Trophoblast cell (in vitro differentiated cells and primary cell): ENCODE measurements around the gene WAPL.
A peak's percentile ranks its signal among the peaks of the same experiment; 100 is the strongest.
"Not testable (repeated sequence)": the region's sequence is repeated elsewhere in the genome, so short reads cannot be mapped to it uniquely, and the experiment has no call there.

Source experiments
- DNase-seq, 2 donors: peaks; one replicate each; pipeline ENCODE4 v3.0.0-alpha.2; 2016
- H2AFZ ChIP-seq: 2 replicates; pipeline ENCODE4 v1.6.1; 2013; ENCODE audit warnings: low read length, moderate library complexity, mild to moderate bottlenecking; ENCODE audit not compliant: insufficient read depth, poor library complexity
- H2AK5ac ChIP-seq: 2 replicates; pipeline ENCODE4 v1.6.1; 2013; ENCODE audit warnings: mild to moderate bottlenecking, low read length
- H2BK120ac ChIP-seq: 2 replicates; pipeline ENCODE4 v1.6.1; 2013; ENCODE audit warnings: low read length, mild to moderate bottlenecking, moderate library complexity; ENCODE audit not compliant: insufficient read depth, poor library complexity
- H2BK12ac ChIP-seq: 2 replicates; pipeline ENCODE4 v1.6.1; 2013; ENCODE audit warnings: mild to moderate bottlenecking, low read length, moderate library complexity
- H2BK5ac ChIP-seq: 2 replicates; pipeline ENCODE4 v1.6.1; 2013; ENCODE audit warnings: low read length, low read depth, moderate library complexity, mild to moderate bottlenecking; ENCODE audit not compliant: poor library complexity
- H3K14ac ChIP-seq: 2 replicates; pipeline ENCODE4 v1.6.1; 2013; ENCODE audit warnings: mild to moderate bottlenecking, low read length
- H3K18ac ChIP-seq: 2 replicates; pipeline ENCODE4 v1.6.1; 2013; ENCODE audit warnings: mild to moderate bottlenecking, low read length
- H3K23ac ChIP-seq: 2 replicates; pipeline ENCODE4 v1.6.1; 2013; ENCODE audit warnings: low read length
- H3K27ac ChIP-seq: 2 replicates; pipeline ENCODE4 v1.5.1; 2013; ENCODE audit warnings: low read depth, mild to moderate bottlenecking, inconsistent platforms, low read length, moderate library complexity
- H3K27me3 ChIP-seq: 2 replicates; pipeline ENCODE4 v1.6.1; 2013; ENCODE audit warnings: inconsistent platforms, mild to moderate bottlenecking, low read length, moderate library complexity; ENCODE audit not compliant: insufficient read depth
- H3K36me3 ChIP-seq, 2 experiments: 1 replicate in 1 of 2; 2 replicates in 1 of 2; pipeline ENCODE4 v1.6.1; 2013; ENCODE audit warnings: low read length in 2 of 2, mild to moderate bottlenecking in 2 of 2, moderate library complexity in 1 of 2; ENCODE audit not compliant: insufficient read depth in 2 of 2, control insufficient read depth in 1 of 2
- H3K4ac ChIP-seq: 2 replicates; pipeline ENCODE4 v1.6.1; 2013; ENCODE audit warnings: low read depth, mild to moderate bottlenecking, low read length, moderate library complexity
- H3K4me1 ChIP-seq, 2 experiments: 1 replicate in 1 of 2; 2 replicates in 1 of 2; pipeline ENCODE4 v1.6.1; 2013; ENCODE audit warnings: low read length in 2 of 2, mild to moderate bottlenecking in 2 of 2, moderate library complexity in 1 of 2; ENCODE audit not compliant: insufficient read depth in 2 of 2, control insufficient read depth in 1 of 2
- H3K4me2 ChIP-seq: 2 replicates; pipeline ENCODE4 v1.6.1; 2013; ENCODE audit warnings: inconsistent platforms, mild to moderate bottlenecking, low read length, moderate library complexity
- H3K4me3 ChIP-seq: 2 replicates; pipeline ENCODE4 v1.5.1; 2013; ENCODE audit warnings: mild to moderate bottlenecking, low read depth, low read length, inconsistent platforms
- H3K79me1 ChIP-seq: one replicate; pipeline ENCODE4 v1.6.1; 2013; ENCODE audit warnings: low read length
- H3K79me2 ChIP-seq: 2 replicates; pipeline ENCODE4 v1.6.1; 2013; ENCODE audit warnings: low read length, mild to moderate bottlenecking; ENCODE audit not compliant: control insufficient read depth, insufficient read depth, poor library complexity
- H3K9ac ChIP-seq: 2 replicates; pipeline ENCODE4 v1.6.1; 2013; ENCODE audit warnings: mild to moderate bottlenecking, low read length
- H3K9me3 ChIP-seq: 2 replicates; pipeline ENCODE4 v1.6.1; 2013; ENCODE audit warnings: low read depth, mild to moderate bottlenecking, control low read depth, inconsistent platforms, low read length; ENCODE audit not compliant: insufficient read depth
- H4K12ac ChIP-seq: 2 replicates; pipeline ENCODE4 v1.6.1; 2013; ENCODE audit warnings: low read depth, mild to moderate bottlenecking, low read length, moderate library complexity
- H4K8ac ChIP-seq: 2 replicates; pipeline ENCODE4 v1.6.1; 2013; ENCODE audit warnings: low read depth, mild to moderate bottlenecking, low read length, moderate library complexity
- H4K91ac ChIP-seq: one replicate; pipeline ENCODE4 v1.6.1; 2013; ENCODE audit warnings: low read depth, mild to moderate bottlenecking, low read length, moderate library complexity
- WGBS: extraction: QIAGEN DNeasy Blood & Tissue Kit; methylation state at CpG from one replicate; pipeline ENCODE4 v1.1.7; 2013; ENCODE audit warnings: missing lambda C conversion rate; ENCODE audit not compliant: insufficient read length, insufficient coverage; ENCODE audit errors: extremely low coverage; 5-methylcytosine and 5-hydroxymethylcytosine counted together

Gene WAPL

DNA sequence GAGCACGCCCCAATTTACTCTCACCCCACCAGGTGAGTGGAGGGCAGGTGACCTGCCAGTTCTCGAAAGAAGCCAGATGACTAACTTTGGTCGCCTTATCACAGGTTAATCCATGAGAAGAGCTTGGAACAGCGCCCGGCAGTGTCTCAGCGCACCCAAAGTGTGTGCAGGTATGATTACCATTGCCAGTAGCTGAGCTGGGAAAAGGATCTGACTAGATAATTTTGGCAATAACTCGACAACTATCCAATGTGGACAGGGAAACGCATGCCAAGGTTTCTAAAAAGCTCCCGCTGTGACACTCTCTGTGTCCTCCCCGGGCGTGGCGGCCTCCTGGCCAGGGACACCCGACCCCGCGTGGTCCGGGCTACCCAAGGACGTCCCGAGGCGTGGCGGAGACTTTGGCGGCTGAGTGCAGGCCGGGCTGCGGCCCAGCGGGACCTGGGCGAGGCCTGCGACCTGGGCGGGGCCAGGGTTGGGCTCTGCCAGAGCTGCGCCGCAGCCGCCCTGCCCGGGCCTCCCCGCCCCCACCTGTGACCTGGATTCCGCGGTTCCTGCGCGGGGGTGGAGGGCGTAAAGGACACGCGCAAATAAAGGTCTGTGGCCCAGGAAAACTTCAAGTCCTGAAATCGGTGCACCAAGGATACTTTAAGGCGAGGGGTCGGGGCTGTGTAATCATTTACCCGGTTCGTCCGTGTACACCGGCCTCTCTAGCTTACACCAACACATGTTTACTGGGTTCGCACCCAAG lies 13.7 kb upstream of the WAPL start:
- Histone ChIP-seq H4K8ac (no peak overlapping the region), H3K27me3 (no peaks in the 10 kb centered on the region), H3K23ac (no peak overlapping the region), H4K12ac (peak overlapping the region; percentile 14), H3K36me3 (no peaks in the 10 kb centered on the region), H3K14ac (no peak overlapping the region), H3K18ac (no peak overlapping the region), H3K4me1 (no peaks in the 10 kb centered on the region), H3K9ac (no peak overlapping the region), H3K4ac (no peak overlapping the region), H2BK5ac (no peak overlapping the region), H2BK12ac (no peak overlapping the region), H2BK120ac (no peak overlapping the region), H3K79me1 (no peaks in the 10 kb centered on the region), H4K91ac (no peak overlapping the region), H2AFZ (peak overlapping the region; percentile 38), H2AK5ac (no peak overlapping the region), H3K4me3 (peak overlapping the region; percentile 64), H3K9me3 (peaks cover 4% of the 10 kb centered on the region), H3K4me2 (peak overlapping the region; percentile 87), H3K27ac (no peak overlapping the region), H3K79me2 (no peaks in the 10 kb centered on the region)
- no CpG with 5 or more reads among the region's 47 CpGs for WGBS
- peak; percentile 64 to 75 for DNase-seq

GRCh38 chr10:86533328-86533727 lies 11.7 kb upstream of the WAPL start:
- H3K23ac ChIP-seq: no peak overlapping the region
- no peak overlapping the region for H3K9ac ChIP-seq
- H3K27ac ChIP-seq: no peak overlapping the region
- no peaks in the 10 kb centered on the region for H3K4me1 ChIP-seq
- no peak overlapping the region for H2BK5ac ChIP-seq
- no peaks in the 10 kb centered on the region for H3K79me1 ChIP-seq
- no peak for DNase-seq
- no peak overlapping the region for H4K8ac ChIP-seq
- H4K91ac ChIP-seq: no peak overlapping the region
- no peaks in the 10 kb centered on the region for H3K79me2 ChIP-seq
- H3K4ac ChIP-seq: no peak overlapping the region
- no peak overlapping the region for H2BK120ac ChIP-seq
- peaks cover 2% of the 10 kb centered on the region for H3K9me3 ChIP-seq
- no peak overlapping the region for H2AFZ ChIP-seq
- H3K4me3 ChIP-seq: no peak overlapping the region
- no peak overlapping the region for H3K14ac ChIP-seq
- H2BK12ac ChIP-seq: no peak overlapping the region
- no peak overlapping the region for H3K4me2 ChIP-seq
- H3K27me3 ChIP-seq: no peaks in the 10 kb centered on the region
- no peak overlapping the region for H4K12ac ChIP-seq
- H3K18ac ChIP-seq: no peak overlapping the region
- H3K36me3 ChIP-seq: no peaks in the 10 kb centered on the region
- no peak overlapping the region for H2AK5ac ChIP-seq
- no CpG with 5 or more reads among the region's 2 CpGs for WGBS

GRCh38 chr10:86528736-86529135 lies 7.1 kb upstream of the WAPL start:
- not testable (repeated sequence) for H3K36me3 ChIP-seq, H3K79me1 ChIP-seq, H3K18ac ChIP-seq, H3K9ac ChIP-seq, H4K12ac ChIP-seq, DNase-seq, H4K8ac ChIP-seq, H3K27me3 ChIP-seq, H4K91ac ChIP-seq, H3K9me3 ChIP-seq, H3K4me1 ChIP-seq, H2BK5ac ChIP-seq, H3K23ac ChIP-seq, H3K4me3 ChIP-seq, H3K79me2 ChIP-seq, H3K4ac ChIP-seq, H3K27ac ChIP-seq, H2AFZ ChIP-seq, H2BK120ac ChIP-seq, H2AK5ac ChIP-seq, H2BK12ac ChIP-seq, H3K4me2 ChIP-seq, H3K14ac ChIP-seq
- WGBS: no CpG with 5 or more reads among the region's 3 CpGs

DNA sequence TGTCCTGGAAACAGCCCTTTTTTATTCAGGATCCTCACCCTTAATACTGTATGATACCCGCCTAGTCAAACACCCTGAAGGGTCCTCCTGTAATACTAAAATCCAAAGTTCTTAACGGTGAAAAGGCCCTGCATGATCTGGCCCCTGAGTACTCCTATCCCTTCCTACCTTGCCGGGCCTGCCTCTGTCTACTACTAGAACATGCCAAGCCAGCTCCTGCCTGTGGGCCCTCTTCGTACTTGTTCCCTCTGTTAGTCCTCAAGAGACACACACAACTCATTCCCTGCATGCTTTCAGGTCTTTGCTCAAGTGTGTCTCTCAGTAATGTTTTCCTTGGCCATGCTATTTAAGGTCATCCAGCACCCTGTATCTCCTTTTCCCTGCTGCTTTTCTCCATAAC lies 5.0 kb upstream of the WAPL start:
- H2AK5ac ChIP-seq: no peak overlapping the region
- H3K27ac ChIP-seq: no peak overlapping the region
- peaks cover 4% of the 10 kb centered on the region for H3K79me2 ChIP-seq
- no peak overlapping the region for H2BK5ac ChIP-seq
- no peak overlapping the region for H3K4ac ChIP-seq
- no peaks in the 10 kb centered on the region for H3K27me3 ChIP-seq
- H4K8ac ChIP-seq: no peak overlapping the region
- no peak overlapping the region for H3K18ac ChIP-seq
- H3K23ac ChIP-seq: no peak overlapping the region
- no peak overlapping the region for H3K4me2 ChIP-seq
- no peak overlapping the region for H2BK120ac ChIP-seq
- no peak overlapping the region for H3K14ac ChIP-seq
- no peak overlapping the region for H3K9ac ChIP-seq
- H3K9me3 ChIP-seq: peaks cover 1% of the 10 kb centered on the region
- H2BK12ac ChIP-seq: no peak overlapping the region
- no peaks in the 10 kb centered on the region for H3K36me3 ChIP-seq
- no CpG with 5 or more reads among the region's 4 CpGs for WGBS
- H3K4me3 ChIP-seq: no peak overlapping the region
- no peak overlapping the region for H4K12ac ChIP-seq
- H2AFZ ChIP-seq: no peak overlapping the region
- peaks cover 4% of the 10 kb centered on the region for H3K79me1 ChIP-seq
- no peak for DNase-seq
- peaks cover 0 to 2% of the 10 kb centered on the region in 2 experiments for H3K4me1 ChIP-seq
- no peak overlapping the region for H4K91ac ChIP-seq
